ENCODE measurements around the gene SCN2B. TPM values are rescaled to one million over a fixed set of nuclear protein-coding genes. Genes with fewer than 3 reads are reported as not detected.

The SCN2B gene
- total and polyA plus RNA-seq, 10 of the 15 experiments (the other 5 are each of a cell fraction or from before 2014, with no cell fraction given), result 0.01 TPM; not detected in 9

- H3K9me3 ChIP-seq (replicated peaks; ENCODE audit: control insufficient read depth, insufficient read depth, low read length), result no peaks in the 10 kb centered on the region
- RAD21 ChIA-PET (ENCODE audit: unreplicated experiment), result interaction anchor here (1.0 to 1.1 kb wide), 2 partner anchors 8 to 32 kb away, joined by 3 read pairs; partner anchors contain the start of gene MPZL3
- H2AFZ ChIP-seq (ENCODE audit: control insufficient read depth, low read depth, low read length), result no peak overlapping the region
- H3K36me3 ChIP-seq (ENCODE audit: control insufficient read depth in 2 of 2, insufficient read depth in 2 of 2, low read length in 1 of 2), result no peaks in the 10 kb centered on the region
- SMC1A ChIA-PET (ENCODE audit: uncharacterized antibody, unreplicated experiment), result interaction anchor here (0.6 to 1.4 kb wide), 2 partner anchors 20 to 62 kb away, joined by 3 to 4 read pairs; no protein-coding TSS in a partner anchor
- no peak for TF ChIP-seq FOXK2 (IDR thresholded peaks at IDR 0.05)
- TF ChIP-seq PKNOX1 (IDR thresholded peaks at IDR 0.05), result no peak
- no peak for TF ChIP-seq KAT2A (conservative IDR thresholded peaks at IDR 0.05; ENCODE audit: control insufficient read depth, low read depth, low read length)
- TF ChIP-seq HDGF (IDR thresholded peaks at IDR 0.05), result no peak
- TF ChIP-seq ZNF592 (IDR thresholded peaks at IDR 0.05), result no peak
- no peak for TF ChIP-seq PAX5 (IDR thresholded peaks at IDR 0.05; ENCODE audit: borderline replicate concordance, low read depth, low read length)
- no peak for TF ChIP-seq YY1 (IDR thresholded peaks at IDR 0.05; ENCODE audit: low read depth, low read length)
- no peak for TF ChIP-seq CREB1 (IDR thresholded peaks at IDR 0.05; ENCODE audit: low read depth)
- TF ChIP-seq FOXM1 (IDR thresholded peaks at IDR 0.05; ENCODE audit: low read depth, low read length), result no peak
- no peak for TF ChIP-seq HDAC2 (IDR thresholded peaks at IDR 0.05)
- no peak overlapping the region for H3K9ac ChIP-seq (ENCODE audit: control insufficient read depth, insufficient read depth, low read length)
- H3K27ac ChIP-seq (ENCODE audit: control insufficient read depth, insufficient read depth), result no peak overlapping the region
- no peaks in the 10 kb centered on the region for H3K27me3 ChIP-seq (replicated peaks in 1 of 2; ENCODE audit: control insufficient read depth in 2 of 2, insufficient read depth in 2 of 2, low read length in 1 of 2)
- DNase-seq (ENCODE audit: low read depth, low spot score) (no peak), ATAC-seq (no peak), FAIRE-seq (no peak)
- in situ Hi-C loops (cut with MboI), result no loop called here
- CTCF ChIA-PET, result interaction anchor here (1.3 to 1.5 kb wide), 3 partner anchors 9 to 412 kb away, joined by 3 to 4 read pairs (median 3); no protein-coding TSS in a partner anchor
- POLR2A ChIA-PET, result no interaction called here
- H3K4me2 ChIP-seq (ENCODE audit: control insufficient read depth, insufficient read depth), result no peak overlapping the region
- no TSS peak for BruUV-seq (replicated peaks)
- H3K4me1 ChIP-seq (ENCODE audit: control insufficient read depth, insufficient read depth, low read length), result peaks cover 27% of the 10 kb centered on the region
- WGBS (ENCODE audit: insufficient coverage, insufficient replicate concordance, low lambda C conversion rate, missing lambda C conversion rate), result 0% methylated on average over 1 of the region's 1 CpG
- no peak overlapping the region for H3K4me3 ChIP-seq
- no peaks in the 10 kb centered on the region for H3K79me2 ChIP-seq (ENCODE audit: control insufficient read depth, insufficient read depth, low read length)
- no peaks in the 10 kb centered on the region for H4K20me1 ChIP-seq (ENCODE audit: control insufficient read depth, insufficient read depth)
- intact Hi-C loops (cut with micrococcal nuclease; ENCODE audit: unreplicated experiment), result no loop called here
Observed at GRCh38 chr11:118219732-118220131, 43.3 kb upstream of the SCN2B start.
